GM19468 (cell line): ENCODE data around the gene CYP2C18.
"Not testable (repeated sequence)": the region's sequence is repeated elsewhere in the genome, so short reads cannot be mapped to it uniquely, and the experiment has no call there.

Experiments
- ATAC-seq: cut with Tn5 transposase; IDR thresholded peaks from one replicate; pipeline ENCODE4 v1.9.1; 2021; ENCODE audit warnings: mild to moderate bottlenecking, moderate library complexity, moderate number of reproducible peaks; ENCODE audit not compliant: unreplicated experiment; ENCODE audit errors: extremely low read depth

The CYP2C18 gene

DNA sequence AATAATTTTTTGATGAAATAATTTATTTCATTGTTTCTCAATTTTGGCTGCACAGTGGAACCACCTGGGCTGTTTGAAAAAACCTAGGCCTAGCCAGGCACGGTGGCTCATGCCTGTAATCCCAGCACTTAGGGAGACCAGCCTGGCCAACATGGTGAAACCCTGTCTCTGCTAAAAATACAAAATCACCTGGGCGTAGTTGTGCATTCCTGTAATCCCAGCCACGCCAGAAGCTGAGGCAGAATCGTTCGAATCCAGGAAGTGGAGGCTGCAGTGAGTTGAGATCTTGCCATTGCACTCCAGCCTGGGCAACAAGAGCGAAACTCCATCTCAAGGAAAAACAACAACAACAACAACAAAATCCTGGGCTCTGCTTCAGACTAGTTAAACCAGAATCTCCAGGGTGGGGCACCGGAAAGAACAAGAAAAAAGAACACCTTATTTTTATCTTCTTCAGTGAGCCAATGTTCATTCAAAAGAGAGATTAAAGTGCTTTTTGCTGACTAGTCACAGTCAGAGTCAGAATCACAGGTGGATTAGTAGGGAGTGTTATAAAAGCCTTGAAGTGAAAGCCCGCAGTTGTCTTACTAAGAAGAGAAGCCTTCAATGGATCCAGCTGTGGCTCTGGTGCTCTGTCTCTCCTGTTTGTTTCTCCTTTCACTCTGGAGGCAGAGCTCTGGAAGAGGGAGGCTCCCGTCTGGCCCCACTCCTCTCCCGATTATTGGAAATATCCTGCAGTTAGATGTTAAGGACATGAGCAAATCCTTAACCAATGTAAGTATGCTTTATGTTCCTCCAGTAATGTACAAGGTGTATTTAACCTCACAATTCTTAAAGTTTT, at the start of gene CYP2C18:
Gene CYP2C18, plus strand, starts transcription at position 516 of the 841 bp plus-strand sequence. Its CDS starts 91 bp downstream, at position 607.
- no peak for ATAC-seq

DNA sequence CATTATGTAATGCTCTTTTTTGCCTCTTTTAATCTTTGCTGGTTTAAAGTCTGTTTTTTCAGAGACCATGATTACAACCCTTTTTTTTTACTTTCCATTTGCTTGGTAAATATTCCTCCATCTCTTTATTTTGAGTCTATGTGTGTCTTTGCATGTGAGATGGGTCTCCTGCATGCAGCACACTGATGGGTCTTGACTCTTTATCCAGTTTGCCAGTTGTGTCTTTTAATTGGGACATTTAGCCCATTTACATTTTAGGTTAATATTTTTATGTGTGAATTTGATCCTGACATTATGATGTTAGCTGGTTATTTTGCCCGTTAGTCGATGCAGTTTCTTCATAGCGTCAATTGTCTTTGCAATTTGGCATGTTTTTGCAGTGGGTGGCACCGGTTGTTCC, 45.4 kb upstream of the CYP2C18 start:
- ATAC-seq = not testable (repeated sequence)

DNA sequence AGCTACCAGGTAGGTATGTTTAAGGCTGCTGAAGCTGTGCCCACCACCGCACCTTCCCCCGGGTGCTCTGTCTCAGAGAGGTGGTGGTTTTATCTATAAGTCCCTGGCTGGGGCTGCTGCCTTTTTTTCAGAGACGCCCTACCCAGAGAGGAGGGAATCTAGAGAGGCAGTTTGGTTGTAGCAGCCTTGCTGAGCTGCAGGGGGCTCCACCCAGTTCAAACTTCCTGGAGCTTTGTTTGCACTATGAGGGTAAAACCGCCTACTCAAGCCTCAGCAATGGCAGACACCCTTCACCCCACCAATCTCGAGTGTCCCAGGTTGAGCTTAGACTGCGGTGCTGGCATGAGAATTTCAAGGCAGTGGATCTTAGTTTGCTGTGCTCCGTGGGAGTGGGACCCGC, 43.6 kb upstream of the CYP2C18 start:
- no peak for ATAC-seq

DNA sequence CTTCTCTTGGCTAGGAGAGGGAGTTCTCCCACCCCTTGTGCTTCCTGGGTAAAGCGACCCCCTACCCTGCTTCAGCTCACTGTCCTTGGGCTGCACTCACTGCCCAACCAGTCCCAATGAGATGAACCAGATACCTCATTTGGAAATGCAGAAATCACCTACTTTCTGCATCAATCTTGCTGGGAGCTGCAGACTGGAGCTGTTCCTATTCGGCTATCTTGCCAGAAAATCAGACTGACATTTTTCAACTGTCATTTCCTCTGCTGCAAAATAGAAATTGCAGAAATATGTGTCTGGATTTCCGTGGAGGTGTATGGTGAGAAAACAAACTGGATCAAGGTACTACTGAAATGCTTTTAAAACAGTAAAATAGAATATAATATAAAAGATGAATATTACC, 43.0 kb upstream of the CYP2C18 start:
- no peak for ATAC-seq

DNA sequence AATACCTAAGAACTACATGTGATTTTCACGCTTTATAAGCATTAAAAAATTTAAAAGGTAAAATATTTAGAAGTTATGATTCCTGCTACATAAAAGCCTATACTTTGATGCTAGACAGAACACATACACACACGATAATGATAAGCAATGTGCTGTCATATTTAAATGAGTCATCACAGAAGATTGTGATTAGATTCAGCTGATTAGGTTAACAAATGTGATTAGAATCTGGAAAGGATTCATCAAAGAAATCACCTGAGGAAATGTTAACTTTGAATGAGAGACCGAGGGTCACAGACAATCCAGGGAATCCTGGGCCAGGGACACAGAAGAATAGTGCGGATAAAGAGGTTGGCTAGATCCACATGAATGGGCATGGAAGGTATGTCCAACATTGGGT, 42.0 kb upstream of the CYP2C18 start:
- ATAC-seq = no peak

DNA sequence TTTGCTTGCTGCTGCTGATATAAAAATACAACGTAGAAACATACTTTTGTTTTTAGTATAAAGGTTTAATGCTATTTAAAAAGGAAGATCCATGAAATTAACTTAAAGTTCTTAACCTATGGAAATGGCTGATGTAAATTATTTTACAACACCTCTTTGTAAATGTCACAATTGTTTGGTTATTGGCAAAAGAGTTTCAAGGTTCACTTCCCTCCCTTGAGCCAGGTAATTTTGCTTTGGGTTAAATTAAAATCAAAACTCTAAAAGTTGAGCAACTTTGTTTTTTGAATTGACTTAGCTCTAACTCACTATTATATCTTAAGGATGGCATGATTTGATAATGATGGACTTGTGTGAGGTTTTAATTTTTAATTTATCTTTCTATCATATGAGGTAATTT, 39.2 kb upstream of the CYP2C18 start:
- ATAC-seq = no peak

DNA sequence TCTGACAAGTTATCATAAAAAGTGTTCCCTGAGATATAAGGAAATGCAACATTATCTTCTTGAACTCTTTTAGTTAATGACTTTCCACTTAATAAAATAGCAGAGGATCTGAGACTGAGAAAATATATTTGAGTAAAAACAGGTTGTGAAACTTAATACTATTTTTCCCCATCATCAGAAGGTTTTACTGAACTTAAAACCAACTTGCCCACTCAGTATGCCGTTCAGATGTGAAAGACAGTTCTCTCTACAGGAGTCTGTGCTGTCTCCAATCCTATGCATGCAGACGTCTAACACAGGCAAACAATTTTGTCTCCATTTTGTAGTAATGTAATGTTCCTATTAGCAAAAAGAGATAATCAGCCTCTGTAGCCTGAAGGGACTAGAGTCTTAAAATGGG, 38.2 kb upstream of the CYP2C18 start:
- ATAC-seq = peak; percentile 51

DNA sequence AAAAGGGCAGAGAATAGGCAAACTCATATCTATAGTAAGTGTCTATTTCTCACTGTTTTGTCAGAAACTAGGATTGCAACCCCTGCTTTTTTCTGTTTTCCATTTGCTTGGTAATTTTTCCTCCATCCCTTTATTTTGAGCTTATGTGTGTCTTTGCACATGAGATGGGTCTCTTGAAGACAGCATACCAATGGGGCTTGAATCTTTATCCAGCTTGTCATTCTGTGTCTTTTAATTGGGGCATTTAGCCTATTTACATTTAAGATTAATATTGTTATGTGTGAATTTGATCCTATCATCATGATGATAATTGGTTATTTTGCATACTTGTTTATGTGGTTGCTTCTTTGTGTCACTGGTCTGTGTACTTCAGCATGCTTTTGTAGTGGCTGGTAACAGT, 28.3 kb upstream of the CYP2C18 start:
- ATAC-seq = not testable (repeated sequence)

DNA sequence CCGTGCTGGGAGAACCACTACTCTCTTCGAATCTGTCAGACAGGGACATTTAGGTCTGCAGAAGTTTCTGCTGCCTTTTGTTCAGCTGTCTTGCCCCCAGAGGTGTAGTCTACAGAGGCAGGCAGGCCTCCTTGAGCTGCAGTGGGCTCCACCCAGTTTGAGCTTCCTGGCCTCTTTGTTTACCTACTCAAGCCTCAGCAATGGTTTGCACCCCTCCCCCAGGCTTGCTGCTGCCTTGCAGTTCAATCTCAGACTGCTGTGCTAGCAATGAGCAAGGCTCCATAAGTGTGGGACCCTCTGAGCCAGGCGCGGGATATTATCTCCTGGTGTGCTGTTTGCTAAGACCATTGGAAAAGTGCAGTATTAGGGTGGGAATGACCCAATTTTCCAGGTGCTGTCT, 20.5 kb upstream of the CYP2C18 start:
- ATAC-seq = not testable (repeated sequence)

DNA sequence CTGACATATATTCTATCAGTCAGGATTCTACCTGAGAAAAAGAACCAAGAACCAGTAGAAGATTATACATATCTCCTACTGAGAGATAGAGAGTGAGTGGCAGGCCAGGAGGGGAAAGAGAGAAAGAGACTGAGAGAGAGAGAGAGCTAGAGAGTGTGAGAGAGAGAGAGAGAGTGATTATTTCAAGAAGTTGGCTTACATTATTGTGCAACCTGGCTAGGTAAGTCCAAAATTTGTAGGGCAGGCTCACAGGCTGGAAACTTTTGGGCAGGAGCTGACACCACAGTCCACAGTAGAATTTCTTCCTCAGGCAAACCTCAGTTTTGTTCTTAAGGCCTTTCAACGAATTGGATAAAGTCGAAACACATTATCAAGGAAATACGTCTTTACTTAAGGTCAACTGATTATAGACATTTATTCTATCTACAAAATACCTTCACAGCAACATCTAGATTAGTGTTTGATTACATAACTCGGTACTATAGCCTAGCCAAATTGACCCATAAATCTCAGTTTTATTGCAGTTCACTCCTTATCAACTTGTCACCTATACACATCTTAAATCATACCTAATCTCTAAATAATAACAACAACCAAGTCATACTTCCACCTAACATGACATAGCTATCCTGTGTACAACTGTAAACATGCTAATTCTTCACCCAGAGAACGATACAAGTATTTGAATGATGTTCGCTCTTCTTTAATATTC, 17.0 kb upstream of the CYP2C18 start:
- no peak for ATAC-seq

DNA sequence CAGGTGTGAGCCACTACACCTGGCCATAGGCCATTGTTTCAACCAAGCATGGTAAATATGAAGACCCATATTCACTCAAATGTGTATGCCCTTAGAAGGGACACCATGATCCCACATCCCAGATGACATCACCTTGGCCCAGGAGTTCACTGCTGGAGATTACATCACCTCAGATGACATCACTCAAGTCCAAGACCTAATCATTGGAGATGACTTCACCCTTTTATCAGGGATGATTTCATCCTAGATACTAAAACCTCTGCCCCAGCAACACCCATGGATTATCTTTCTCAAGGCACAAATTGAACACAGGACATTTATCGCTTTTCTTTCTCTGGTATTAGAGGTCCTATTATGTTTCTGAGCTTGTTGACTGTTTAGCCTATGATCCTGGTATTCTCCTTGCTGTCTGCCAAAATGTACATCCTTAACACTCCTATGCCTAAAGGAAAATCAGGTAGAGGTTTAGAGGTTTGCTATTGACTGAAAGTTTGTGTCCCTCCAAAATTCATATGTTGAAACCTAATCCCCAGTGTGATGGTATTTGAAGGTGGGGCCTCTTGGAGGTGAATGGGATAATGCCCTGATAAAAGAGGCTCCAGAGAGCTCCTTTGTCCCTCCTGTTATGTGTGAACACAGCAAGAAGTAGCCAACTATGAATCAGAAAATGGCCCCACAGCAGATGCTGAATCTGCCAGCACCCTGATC, 9.8 kb upstream of the CYP2C18 start:
- no peak for ATAC-seq

DNA sequence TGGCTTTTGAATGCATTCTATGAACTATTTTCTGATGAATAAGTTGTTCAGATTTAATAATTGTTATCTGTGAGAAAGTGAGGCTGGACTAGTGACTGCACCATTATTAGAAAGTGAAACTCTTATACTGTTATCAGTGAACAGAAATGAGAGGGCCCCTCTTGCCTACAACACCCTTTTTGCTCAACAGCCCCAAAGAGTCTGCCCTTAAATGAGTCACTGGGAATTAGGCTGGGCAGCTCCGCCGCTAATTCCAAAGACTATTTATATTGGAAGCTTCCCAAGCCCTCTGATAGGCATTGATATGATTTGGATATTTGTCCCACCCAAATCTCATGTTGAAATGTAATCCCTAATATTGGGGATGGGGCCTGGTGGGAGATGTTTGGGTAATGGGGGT, 7.0 kb upstream of the CYP2C18 start:
- no peak for ATAC-seq

DNA sequence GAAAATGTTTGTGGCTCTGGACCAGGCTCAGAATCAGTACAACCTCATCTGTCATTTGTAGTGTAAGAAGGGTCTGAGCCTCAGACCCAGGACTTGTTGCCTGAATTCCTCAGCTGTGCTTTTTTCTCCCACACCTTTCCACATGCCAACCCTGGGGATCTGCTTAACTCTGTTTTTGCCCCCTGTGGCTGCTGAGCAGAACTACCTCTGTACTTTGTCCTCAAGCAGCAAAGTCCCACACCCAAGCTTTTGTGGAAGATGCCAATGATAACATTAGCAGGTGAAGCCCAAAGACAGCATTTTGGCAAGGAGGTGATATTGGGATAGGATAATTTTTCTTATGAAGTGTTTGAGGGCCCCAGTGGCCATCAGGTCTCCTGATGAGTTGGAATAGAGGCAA, 5.8 kb upstream of the CYP2C18 start:
- ATAC-seq = no peak

DNA sequence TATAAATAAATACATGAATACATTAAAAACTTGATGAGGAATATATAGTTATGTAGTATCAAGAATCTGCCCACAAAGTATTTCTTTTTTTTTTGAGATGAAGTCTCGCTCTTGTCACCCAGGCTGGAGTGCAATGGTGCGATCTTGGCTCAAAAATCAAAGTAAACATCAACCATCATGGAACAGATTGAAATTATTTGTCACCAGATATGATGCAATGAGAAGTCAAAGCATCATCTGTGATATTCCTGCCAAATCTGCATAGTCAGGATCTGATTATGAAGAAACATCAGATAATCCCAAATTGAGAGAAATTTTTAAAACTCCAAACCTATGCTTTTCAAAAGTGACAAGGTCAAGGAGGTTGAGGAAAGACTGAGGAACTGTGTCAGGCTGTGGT, 5.1 kb upstream of the CYP2C18 start:
- no peak for ATAC-seq

DNA sequence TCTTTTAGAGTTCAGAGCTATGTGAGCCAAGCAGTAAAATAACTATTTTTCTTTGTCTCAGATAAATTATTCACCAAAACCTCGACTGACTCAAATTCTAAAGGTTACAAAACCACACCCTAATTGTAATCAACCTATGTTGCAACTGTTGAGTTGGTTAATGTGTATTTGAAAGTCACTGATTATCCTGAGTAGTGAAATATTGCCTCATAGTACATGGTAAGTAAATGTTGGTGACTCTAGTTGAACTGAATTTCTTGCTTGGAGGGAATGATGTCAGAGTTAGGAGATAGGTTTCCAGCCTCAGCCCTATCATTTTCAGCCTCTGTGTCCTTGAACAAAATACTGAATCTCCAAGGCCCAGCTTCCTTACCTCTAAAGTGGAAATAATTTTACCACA, 3.0 kb upstream of the CYP2C18 start:
- ATAC-seq = no peak

DNA sequence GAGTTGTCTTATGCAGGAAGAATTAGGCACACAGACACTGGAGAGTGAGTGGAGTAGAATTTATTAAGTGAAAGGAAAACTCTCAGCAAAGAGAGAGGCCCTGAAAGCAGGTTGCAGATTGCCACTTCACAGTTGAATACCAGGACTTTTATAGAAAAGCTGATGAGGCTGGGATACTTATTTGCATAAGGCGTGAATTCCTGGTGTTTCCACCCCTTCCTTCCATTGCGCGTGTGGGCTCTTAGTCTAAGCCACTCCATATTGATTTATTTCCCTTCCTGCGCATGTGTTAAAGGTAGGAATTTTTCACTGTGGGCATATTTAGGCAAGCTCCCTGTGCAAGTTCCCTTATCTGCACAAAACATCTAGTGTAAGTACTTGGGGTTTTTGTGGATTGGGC, 893 bp upstream of the CYP2C18 start:
- ATAC-seq = not testable (repeated sequence)

DNA sequence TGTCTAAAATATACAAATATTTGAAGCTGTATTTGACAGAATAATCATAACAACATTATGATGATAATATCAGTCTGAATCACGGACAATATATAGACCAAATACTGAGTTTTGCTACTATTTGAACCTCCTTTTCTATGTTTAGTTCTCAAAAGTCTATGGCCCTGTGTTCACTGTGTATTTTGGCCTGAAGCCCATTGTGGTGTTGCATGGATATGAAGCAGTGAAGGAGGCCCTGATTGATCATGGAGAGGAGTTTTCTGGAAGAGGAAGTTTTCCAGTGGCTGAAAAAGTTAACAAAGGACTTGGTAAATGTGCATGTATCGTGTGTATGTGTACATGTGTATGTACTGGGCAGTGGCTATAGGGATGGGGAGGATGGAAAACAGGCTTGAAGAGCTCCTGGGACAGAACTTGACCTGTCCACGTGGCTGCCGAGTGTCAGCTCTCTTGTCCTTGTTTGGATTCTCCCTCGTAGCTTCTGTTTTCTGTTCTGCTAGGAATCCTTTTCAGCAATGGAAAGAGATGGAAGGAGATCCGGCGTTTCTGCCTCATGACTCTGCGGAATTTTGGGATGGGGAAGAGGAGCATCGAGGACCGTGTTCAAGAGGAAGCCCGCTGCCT, 4.2 kb downstream of the CYP2C18 start:
- no peak for ATAC-seq

DNA sequence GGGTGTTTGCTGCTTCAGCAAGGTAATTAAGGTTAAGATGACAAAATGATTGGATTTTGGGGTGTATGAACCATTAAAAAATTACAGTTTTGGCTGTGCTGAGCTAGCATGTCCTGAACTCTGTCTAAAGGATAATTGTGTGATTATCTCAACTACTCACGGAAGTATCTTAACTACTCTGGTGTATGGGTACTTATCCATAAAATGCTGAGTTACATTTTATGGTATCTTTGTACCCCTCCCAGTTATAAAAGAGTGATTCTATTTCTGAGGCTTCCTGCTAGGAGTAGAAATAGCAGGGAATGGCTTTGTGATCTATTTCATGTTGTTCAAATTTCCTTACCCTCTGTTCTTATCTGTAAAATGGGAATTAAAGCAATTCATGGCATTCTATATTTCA, 22.6 kb downstream of the CYP2C18 start:
- ATAC-seq = no peak

DNA sequence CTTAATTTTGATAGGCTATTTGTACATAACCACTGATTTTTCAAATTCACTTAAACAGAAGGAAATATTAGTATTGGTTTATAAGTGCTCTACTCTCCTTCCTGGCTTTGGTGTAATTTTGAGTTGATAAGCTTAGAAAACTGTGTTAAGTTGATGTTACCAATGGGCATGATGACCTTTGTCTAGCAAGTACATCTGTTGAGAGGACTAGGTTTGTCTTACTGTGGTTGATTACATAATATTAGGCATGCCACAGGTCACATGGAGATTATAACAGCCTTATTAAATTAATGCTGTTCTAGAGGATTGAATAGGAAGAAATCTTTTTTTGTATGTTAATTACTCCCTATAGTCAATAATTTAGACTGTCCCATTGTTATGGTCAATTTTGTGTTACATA, 27.0 kb downstream of the CYP2C18 start:
- ATAC-seq = no peak

DNA sequence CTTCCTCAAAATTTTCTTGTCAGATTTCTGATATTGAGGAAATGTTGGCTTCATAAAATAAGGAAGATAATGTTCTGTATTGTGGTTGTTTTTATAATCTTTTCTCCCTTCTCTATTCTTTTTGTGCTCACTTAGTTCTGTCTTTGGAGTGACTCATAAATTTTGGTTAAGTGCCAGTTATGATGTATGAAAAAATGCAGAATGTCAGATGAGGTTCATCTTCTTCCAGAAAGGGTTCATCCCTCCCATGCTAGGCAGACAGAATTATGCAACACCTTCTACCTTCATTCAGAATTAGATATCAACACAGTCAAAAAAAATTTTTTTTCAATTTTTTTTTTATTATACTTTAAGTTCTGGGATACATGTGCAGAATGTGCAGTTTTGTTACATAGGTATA, 42.3 kb downstream of the CYP2C18 start:
- no peak for ATAC-seq

DNA sequence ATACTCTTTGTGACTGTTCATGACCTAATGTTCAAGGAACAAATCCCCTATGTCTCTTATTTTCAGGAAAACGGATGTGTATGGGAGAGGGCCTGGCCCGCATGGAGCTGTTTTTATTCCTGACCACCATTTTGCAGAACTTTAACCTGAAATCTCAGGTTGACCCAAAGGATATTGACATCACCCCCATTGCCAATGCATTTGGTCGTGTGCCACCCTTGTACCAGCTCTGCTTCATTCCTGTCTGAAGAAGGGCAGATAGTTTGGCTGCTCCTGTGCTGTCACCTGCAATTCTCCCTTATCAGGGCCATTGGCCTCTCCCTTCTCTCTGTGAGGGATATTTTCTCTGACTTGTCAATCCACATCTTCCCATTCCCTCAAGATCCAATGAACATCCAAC, 51.7 kb downstream of the CYP2C18 start:
- no peak for ATAC-seq
